A549 (cell line): ENCODE measurements around the gene KRTAP12-4. TPM values are rescaled to one million over a fixed set of nuclear protein-coding genes. Genes with fewer than 3 reads are reported as not detected.

ENCODE experiments used
- ATAC-seq, 2 experiments: fragments of 200-7000 bp in 1 of 2; fragments of >200 bp in 1 of 2; cut with Nextera tagmentation in 1 of 2; cut with Tn5 transposase in 1 of 2; 3 replicates each; pipeline versions ENCODE4 v1.8.0 to v1.9.1; 2018 to 2020; ENCODE audit warnings: mild to moderate bottlenecking in 1 of 2, moderate library complexity in 1 of 2
- CTCF ChIA-PET: fragments of 300-600 bp; sonication (Branson Sonifier 250); formaldehyde crosslinking; extraction: SDS; loops from one replicate; lab custom pipeline; 2021; ENCODE audit warnings: antibody characterized with exemption, inconsistent platforms; lab: Yijun Ruan, JAX
- POLR2A ChIA-PET: fragments of 350-600 bp; formaldehyde crosslinking; extraction: SDS; loops from one replicate; lab custom pipeline; 2021; ENCODE audit warnings: antibody characterized with exemption, inconsistent platforms; lab: Yijun Ruan, JAX
- DNase-seq, 2 experiments: peaks; one replicate each; pipeline versions ENCODE4 v3.0.0 to v3.0.0-alpha.2; 2011 to 2016; ENCODE audit warnings: low read depth in 1 of 2, low spot score in 1 of 2
- FAIRE-seq: peaks from 2 replicates; lab custom pipeline; 2011; peaks lifted over from hg19 to GRCh38; lab: Jason Lieb, UNC
- H3K27ac ChIP-seq, 2 experiments: fragments of >200 bp; sonication (Bioruptor Twin); formaldehyde crosslinking; 3 replicates each; pipeline ENCODE4 v1.5.1; 2016 to 2017
- H3K4me1 ChIP-seq: fragments of >200 bp; sonication (Bioruptor Twin); formaldehyde crosslinking; 3 replicates; pipeline ENCODE4 v1.6.1; 2016
- H3K4me2 ChIP-seq: fragments of >200 bp; sonication (Bioruptor Twin); formaldehyde crosslinking; 3 replicates; pipeline ENCODE4 v1.6.1; 2016
- H3K4me3 ChIP-seq: fragments of >200 bp; sonication (Bioruptor Twin); formaldehyde crosslinking; 3 replicates; pipeline ENCODE4 v1.5.1; 2016
- H3K9me3 ChIP-seq: fragments of >200 bp; sonication (Bioruptor Twin); formaldehyde crosslinking; 3 replicates; pipeline ENCODE4 v1.6.1; 2016
- ATOH8 ChIP-seq: fragments of 250-450 bp; sonication (Bioruptor Pico); IDR thresholded peaks from 2 replicates; pipeline ENCODE4 v1.5.0; 2020; ENCODE audit warnings: low read depth, mild to moderate bottlenecking, moderate library complexity
- CHD2 ChIP-seq: fragments of 150-350 bp; IDR thresholded peaks from 2 replicates; pipeline ENCODE4 v1.6.1; 2014; ENCODE audit warnings: low read length; ENCODE audit not compliant: partially characterized antibody
- EHMT2 ChIP-seq: fragments of 200-600 bp; sonication (generic); IDR thresholded peaks from 2 replicates; pipeline ENCODE4 v1.6.1; 2016; ENCODE audit warnings: antibody characterized with exemption, low read depth, mild to moderate bottlenecking, moderate library complexity
- EP300 ChIP-seq, 2 experiments: fragments of >200 bp; sonication (Bioruptor Twin); formaldehyde crosslinking; IDR thresholded peaks; 2 replicates in 1 of 2; 3 replicates in 1 of 2; pipeline ENCODE4 v1.6.1; 2016 to 2017
- FOXS1 ChIP-seq: fragments of 250-450 bp; sonication (Bioruptor Pico); IDR thresholded peaks from 2 replicates; pipeline ENCODE4 v1.5.0; 2020; ENCODE audit warnings: mild to moderate bottlenecking, moderate library complexity
- HDAC2 ChIP-seq: fragments of 200-600 bp; sonication (generic); IDR thresholded peaks from 2 replicates; pipeline ENCODE4 v1.6.1; 2016
- HEYL ChIP-seq: fragments of 250-450 bp; sonication (Bioruptor Pico); IDR thresholded peaks from 2 replicates; pipeline ENCODE4 v1.8.0; 2021; ENCODE audit warnings: mild to moderate bottlenecking, moderate library complexity
- HOXA7 ChIP-seq: fragments of 250-450 bp; sonication (Bioruptor Pico); IDR thresholded peaks from 2 replicates; pipeline ENCODE4 v1.5.0; 2020; ENCODE audit warnings: mild to moderate bottlenecking, moderate library complexity
- HOXB13 ChIP-seq: fragments of 250-450 bp; sonication (Bioruptor Pico); IDR thresholded peaks from 2 replicates; pipeline ENCODE4 v1.5.0; 2020; ENCODE audit warnings: low read depth, mild to moderate bottlenecking, moderate library complexity
- JUNB ChIP-seq: fragments of >200 bp; sonication (Bioruptor Twin); formaldehyde crosslinking; IDR thresholded peaks from 2 replicates; pipeline ENCODE4 v1.6.1; 2016
- KDM5A ChIP-seq: fragments of 200-600 bp; sonication (generic); IDR thresholded peaks from 2 replicates; pipeline ENCODE4 v1.6.1; 2016; ENCODE audit warnings: antibody characterized with exemption, mild to moderate bottlenecking
- MAFK ChIP-seq: fragments of 450-650 bp; IDR thresholded peaks from 2 replicates; pipeline ENCODE4 v1.6.1; 2014; ENCODE audit not compliant: partially characterized antibody
- MAZ ChIP-seq: fragments of 150-350 bp; IDR thresholded peaks from 2 replicates; pipeline ENCODE4 v1.6.1; 2014; ENCODE audit warnings: antibody characterized with exemption, low read depth, low read length, borderline replicate concordance
- MYC ChIP-seq: IDR thresholded peaks from 2 replicates; pipeline ENCODE4 v1.6.1; 2012; ENCODE audit warnings: mild to moderate bottlenecking, inconsistent platforms, low read length, improper control_type of control experiment, borderline replicate concordance
- PBX3 ChIP-seq: IDR thresholded peaks from 2 replicates; pipeline ENCODE4 v1.6.1; 2012
- PHF8 ChIP-seq: fragments of 200-600 bp; sonication (generic); IDR thresholded peaks from 2 replicates; pipeline ENCODE4 v1.6.1; 2016; ENCODE audit warnings: low read depth, mild to moderate bottlenecking, antibody characterized with exemption, moderate library complexity, borderline replicate concordance
- RARB ChIP-seq: fragments of 250-450 bp; sonication (Bioruptor Pico); IDR thresholded peaks from 2 replicates; pipeline ENCODE4 v1.8.0; 2021; ENCODE audit warnings: mild to moderate bottlenecking, moderate library complexity
- SMC3 ChIP-seq: fragments of >200 bp; sonication (Bioruptor Twin); formaldehyde crosslinking; IDR thresholded peaks from 3 replicates; pipeline ENCODE4 v1.6.1; 2018; ENCODE audit warnings: inconsistent platforms
- SREBF2 ChIP-seq: fragments of 450-650 bp; IDR thresholded peaks from 2 replicates; pipeline ENCODE4 v1.6.1; 2014; ENCODE audit warnings: mild to moderate bottlenecking, moderate library complexity
- TP53 ChIP-seq: fragments of 250-450 bp; sonication (Bioruptor Pico); IDR thresholded peaks from 2 replicates; pipeline ENCODE4 v1.5.0; 2021; ENCODE audit warnings: mild to moderate bottlenecking, moderate library complexity
- ZFP36 ChIP-seq: fragments of 450-650 bp; IDR thresholded peaks from 2 replicates; pipeline ENCODE4 v1.6.1; 2014; ENCODE audit warnings: borderline replicate concordance; ENCODE audit not compliant: partially characterized antibody
- ZNF302 ChIP-seq: fragments of 250-450 bp; sonication (Bioruptor Pico); IDR thresholded peaks from 2 replicates; pipeline ENCODE4 v1.9.0; 2021; ENCODE audit warnings: inconsistent platforms, mild to moderate bottlenecking, moderate library complexity
- WGBS: methylation state at CpG from one replicate; pipeline ENCODE4 v1.1.6; 2017; ENCODE audit errors: missing lambda C conversion rate; 5-methylcytosine and 5-hydroxymethylcytosine counted together
- polyA plus RNA-seq, 4 experiments: library from polyadenylated mRNA; depleted of rRNA in 3 of 4; stranded (reverse); fragments of >200 nt; fragmentation: RNase III in 1 of 4; extraction: RNeasy Plus Mini Kit Qiagen cat#74134 plus additional on column Dnase treatment in 1 of 4; gene quantifications; 2 replicates in 3 of 4; 3 replicates in 1 of 4; pipeline ENCODE4 v1.2.3, GENCODE V29; 2011 to 2017
- TF ChIP-seq, protein P1 (sequence below): fragments of >200 bp; sonication (Bioruptor Twin); formaldehyde crosslinking; IDR thresholded peaks from 3 replicates; pipeline ENCODE4 v1.6.1; 2016
- TF ChIP-seq, protein P2 (sequence below): IDR thresholded peaks from 2 replicates; pipeline ENCODE4 v1.6.1; 2012
- TF ChIP-seq, protein P3 (sequence below): fragments of 250-450 bp; sonication (Bioruptor Pico); IDR thresholded peaks from 2 replicates; pipeline ENCODE4 v1.5.0; 2021; ENCODE audit warnings: mild to moderate bottlenecking, moderate library complexity, borderline replicate concordance
- TF ChIP-seq, protein P4 (sequence below): fragments of >200 bp; sonication (Bioruptor Twin); formaldehyde crosslinking; IDR thresholded peaks from 2 replicates; pipeline ENCODE4 v1.6.1; 2016

The KRTAP12-4 gene
- polyA plus RNA-seq, 2 of the 4 experiments (the other 2 are of a cell fraction), result not detected

- CTCF ChIA-PET, result no interaction called here
- no peak for TF ChIP-seq PBX3
- TF ChIP-seq, protein P1, sequence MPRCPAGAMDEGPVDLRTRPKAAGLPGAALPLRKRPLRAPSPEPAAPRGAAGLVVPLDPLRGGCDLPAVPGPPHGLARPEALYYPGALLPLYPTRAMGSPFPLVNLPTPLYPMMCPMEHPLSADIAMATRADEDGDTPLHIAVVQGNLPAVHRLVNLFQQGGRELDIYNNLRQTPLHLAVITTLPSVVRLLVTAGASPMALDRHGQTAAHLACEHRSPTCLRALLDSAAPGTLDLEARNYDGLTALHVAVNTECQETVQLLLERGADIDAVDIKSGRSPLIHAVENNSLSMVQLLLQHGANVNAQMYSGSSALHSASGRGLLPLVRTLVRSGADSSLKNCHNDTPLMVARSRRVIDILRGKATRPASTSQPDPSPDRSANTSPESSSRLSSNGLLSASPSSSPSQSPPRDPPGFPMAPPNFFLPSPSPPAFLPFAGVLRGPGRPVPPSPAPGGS, result no peak
- TF ChIP-seq EHMT2, result no peak
- TF ChIP-seq HOXA7, result no peak
- TF ChIP-seq JUNB, result no peak
- no peak for TF ChIP-seq RARB
- TF ChIP-seq, protein P2, sequence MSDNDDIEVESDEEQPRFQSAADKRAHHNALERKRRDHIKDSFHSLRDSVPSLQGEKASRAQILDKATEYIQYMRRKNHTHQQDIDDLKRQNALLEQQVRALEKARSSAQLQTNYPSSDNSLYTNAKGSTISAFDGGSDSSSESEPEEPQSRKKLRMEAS, result no peak
- no peak for TF ChIP-seq ZFP36
- TF ChIP-seq HEYL, result no peak
- TF ChIP-seq HOXB13 (CRISPR knock-in tag), result no peak
- no peak for TF ChIP-seq HDAC2
- POLR2A ChIA-PET, result no interaction called here
- ATAC-seq (no peak), FAIRE-seq (no peak), DNase-seq (no peak)
- 11% methylated on average over 1 of the region's 1 CpG for WGBS
- H3K9me3 ChIP-seq, result no peaks in the 10 kb centered on the region
- no peak overlapping the region for H3K27ac ChIP-seq
- no peaks in the 10 kb centered on the region for H3K4me1 ChIP-seq
- no peak overlapping the region for H3K4me2 ChIP-seq
- H3K4me3 ChIP-seq, result no peak overlapping the region
These were observed 2.4 kb upstream of the KRTAP12-4 start for GRCh38 chr21:44656868-44657267.

DNA sequence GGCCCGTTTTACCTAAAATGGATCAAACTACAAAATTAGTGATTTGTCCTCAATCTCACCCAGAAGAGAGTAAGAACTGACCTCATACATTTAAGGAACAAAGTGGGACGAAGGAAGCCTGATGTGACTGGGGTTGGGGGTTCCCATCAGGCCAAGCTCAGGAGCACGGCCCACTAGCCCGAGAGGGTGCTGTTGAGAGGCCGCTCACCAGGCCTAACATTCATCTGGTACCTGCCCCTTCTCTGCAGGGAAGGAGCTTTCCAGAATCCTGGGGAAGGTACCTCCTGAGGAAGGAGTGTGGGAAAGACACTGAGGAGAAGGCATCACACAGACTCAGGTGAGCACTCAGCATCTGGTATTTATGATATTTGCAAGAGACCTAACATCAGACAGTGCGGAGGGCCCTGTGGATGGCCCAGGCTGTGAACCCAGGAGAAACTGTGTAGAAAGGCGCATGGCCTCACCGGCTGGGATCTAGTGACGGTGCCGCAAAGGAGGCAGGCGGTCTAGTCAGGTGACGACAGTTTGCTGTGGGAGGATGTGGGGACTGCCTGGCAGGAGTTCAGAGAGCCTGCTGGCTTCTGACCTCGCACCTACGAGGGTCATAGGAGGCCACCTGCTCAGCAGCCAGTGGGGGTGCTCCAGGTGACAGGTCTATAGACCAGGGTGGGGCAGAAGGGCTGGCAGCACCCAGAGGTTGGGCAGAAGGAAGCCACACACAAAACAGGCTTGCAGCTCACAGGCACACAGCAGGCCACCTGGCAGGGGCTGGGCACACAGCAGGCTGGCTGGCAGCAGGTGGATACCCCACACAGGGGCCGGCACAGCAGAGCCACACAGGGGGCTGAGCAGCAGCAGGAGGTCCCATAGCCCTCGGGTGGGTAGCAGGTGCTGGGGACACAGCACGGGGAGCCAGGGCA lies 543 bp downstream of the KRTAP12-4 start:
- ATAC-seq (no peak), FAIRE-seq (no peak), DNase-seq (no peak)
- H3K4me3 ChIP-seq, result no peak overlapping the region
- H3K27ac ChIP-seq, result no peak overlapping the region
- TF ChIP-seq SREBF2 (no peak), MAZ (no peak), MAFK (no peak), EP300 (IDR thresholded peaks at IDR 0.05) (no peak), ATOH8 (no peak), TP53 (CRISPR knock-in tag) (no peak), PHF8 (no peak), SMC3 (no peak), CHD2 (no peak), KDM5A (no peak), ZFP36 (no peak), ZNF302 (no peak), MYC (no peak), FOXS1 (CRISPR knock-in tag) (no peak)
- TF ChIP-seq, protein P1, result no peak
- TF ChIP-seq, protein P3, sequence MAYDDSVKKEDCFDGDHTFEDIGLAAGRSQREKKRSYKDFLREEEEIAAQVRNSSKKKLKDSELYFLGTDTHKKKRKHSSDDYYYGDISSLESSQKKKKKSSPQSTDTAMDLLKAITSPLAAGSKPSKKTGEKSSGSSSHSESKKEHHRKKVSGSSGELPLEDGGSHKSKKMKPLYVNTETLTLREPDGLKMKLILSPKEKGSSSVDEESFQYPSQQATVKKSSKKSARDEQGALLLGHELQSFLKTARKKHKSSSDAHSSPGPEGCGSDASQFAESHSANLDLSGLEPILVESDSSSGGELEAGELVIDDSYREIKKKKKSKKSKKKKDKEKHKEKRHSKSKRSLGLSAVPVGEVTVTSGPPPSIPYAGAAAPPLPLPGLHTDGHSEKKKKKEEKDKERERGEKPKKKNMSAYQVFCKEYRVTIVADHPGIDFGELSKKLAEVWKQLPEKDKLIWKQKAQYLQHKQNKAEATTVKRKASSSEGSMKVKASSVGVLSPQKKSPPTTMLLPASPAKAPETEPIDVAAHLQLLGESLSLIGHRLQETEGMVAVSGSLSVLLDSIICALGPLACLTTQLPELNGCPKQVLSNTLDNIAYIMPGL, result no peak
- TF ChIP-seq, protein P4, sequence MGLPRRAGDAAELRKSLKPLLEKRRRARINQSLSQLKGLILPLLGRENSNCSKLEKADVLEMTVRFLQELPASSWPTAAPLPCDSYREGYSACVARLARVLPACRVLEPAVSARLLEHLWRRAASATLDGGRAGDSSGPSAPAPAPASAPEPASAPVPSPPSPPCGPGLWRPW, result no peak
- WGBS, result 64% methylated on average over 12 of the region's 17 CpGs
- ChIA-PET CTCF (no interaction called here), POLR2A (no interaction called here)
- H3K4me1 ChIP-seq, result no peaks in the 10 kb centered on the region
- no peaks in the 10 kb centered on the region for H3K9me3 ChIP-seq
- no peak overlapping the region for H3K4me2 ChIP-seq
